OCI-LY3 (cell line): ENCODE measurements around the gene CAMTA1.
A peak's percentile ranks its signal among the peaks of the same experiment; 100 is the strongest.

Experiments
- CTCF ChIP-seq: fragments of 200-600, 300-600 bp; sonication (generic); IDR thresholded peaks from 2 replicates; pipeline ENCODE4 v1.5.1; 2014; ENCODE audit warnings: antibody characterized with exemption, low read length, low read depth
- EZH2phosphoT487 ChIP-seq: fragments of 200-600 bp; shearing (Covaris generic); IDR thresholded peaks from 2 replicates; pipeline ENCODE4 v1.6.1; 2018; ENCODE audit warnings: antibody characterized with exemption, mixed run types, low read depth

- TF ChIP-seq CTCF (peak; percentile 34), EZH2phosphoT487 (no peak)
These were observed 8.9 kb downstream of the CAMTA1 start for GRCh38 chr1:6794164-6794563.
